Activated naive CD8-positive, alpha-beta T cell treated with anti-CD3 and anti-CD28 coated beads for 36 hours (primary cell): ENCODE measurements around the gene CSF3R. TPM values are rescaled to one million over a fixed set of nuclear protein-coding genes. Genes with fewer than 3 reads are reported as not detected.

ENCODE experiments used
- DNase-seq: peaks from one replicate; pipeline ENCODE4 v3.0.0; 2021
- H3K27ac Mint-ChIP-seq: one replicate; pipeline ENCODE4 v1.8.0; 2022; ENCODE audit warnings: mild to moderate bottlenecking, moderate library complexity, mixed read lengths
- H3K27me3 Mint-ChIP-seq: one replicate; pipeline ENCODE4 v1.8.0; 2022; ENCODE audit warnings: mild to moderate bottlenecking, mixed read lengths
- H3K36me3 Mint-ChIP-seq: one replicate; pipeline ENCODE4 v1.8.0; 2021; ENCODE audit warnings: mild to moderate bottlenecking, mixed read lengths
- H3K4me1 Mint-ChIP-seq: one replicate; pipeline ENCODE4 v1.8.0; 2021; ENCODE audit warnings: mixed read lengths
- H3K4me3 Mint-ChIP-seq: one replicate; pipeline ENCODE4 v1.8.0; 2022; ENCODE audit warnings: mild to moderate bottlenecking, moderate library complexity, mixed read lengths
- H3K9me3 Mint-ChIP-seq: one replicate; pipeline ENCODE4 v1.8.0; 2022; ENCODE audit warnings: mixed read lengths
- total RNA-seq, 2 experiments: library from RNA; stranded (reverse); gene quantifications; one replicate each; pipeline ENCODE4 v1.2.3, GENCODE V29; 2021

The CSF3R gene
- under 1 TPM; 0.04 to 0.06 TPM for total RNA-seq

GRCh38 chr1:36482724-36483388 lies at the start of gene CSF3R:
Gene CSF3R (minus strand): TSS chr1:36482913. CDS start chr1:36479496, 3,417 bp downstream.
- no peak for DNase-seq
- peaks cover 7% of the 10 kb centered on the region for H3K4me1 Mint-ChIP-seq
- peak within 1 kb of the TSS; percentile 47 for H3K4me3 Mint-ChIP-seq
- no peaks in the 10 kb centered on the region for H3K36me3 Mint-ChIP-seq
- H3K9me3 Mint-ChIP-seq: no peaks in the 10 kb centered on the region
- peaks cover 11% of the 10 kb centered on the region for H3K27me3 Mint-ChIP-seq
- H3K27ac Mint-ChIP-seq: peak within 1 kb of the TSS; percentile 62

DNA sequence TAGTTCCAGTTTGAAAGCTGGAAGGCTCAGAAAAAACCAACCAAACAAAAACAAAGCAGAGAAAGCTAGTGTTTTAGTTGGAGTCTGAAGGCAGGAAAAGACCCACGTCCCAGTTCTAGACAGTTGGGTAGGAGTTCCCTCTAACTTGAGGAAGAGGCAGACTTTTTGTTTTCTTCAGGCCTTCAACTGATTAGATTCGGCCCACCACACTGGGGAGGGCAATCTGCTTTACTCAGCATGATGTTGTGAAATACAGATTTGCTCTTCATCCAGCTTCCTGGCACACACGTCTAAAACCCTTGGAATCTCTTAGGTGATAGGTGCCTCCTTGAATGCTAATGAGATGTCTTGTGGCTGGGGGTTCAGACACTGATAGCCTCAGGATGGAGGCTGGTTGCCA lies 49.1 kb upstream of the CSF3R start:
- Mint-ChIP-seq H3K36me3 (no peaks in the 10 kb centered on the region), H3K27me3 (peaks cover 11% of the 10 kb centered on the region), H3K27ac (no peak overlapping the region), H3K4me3 (no peak overlapping the region), H3K4me1 (no peaks in the 10 kb centered on the region), H3K9me3 (no peaks in the 10 kb centered on the region)
- DNase-seq: no peak

DNA sequence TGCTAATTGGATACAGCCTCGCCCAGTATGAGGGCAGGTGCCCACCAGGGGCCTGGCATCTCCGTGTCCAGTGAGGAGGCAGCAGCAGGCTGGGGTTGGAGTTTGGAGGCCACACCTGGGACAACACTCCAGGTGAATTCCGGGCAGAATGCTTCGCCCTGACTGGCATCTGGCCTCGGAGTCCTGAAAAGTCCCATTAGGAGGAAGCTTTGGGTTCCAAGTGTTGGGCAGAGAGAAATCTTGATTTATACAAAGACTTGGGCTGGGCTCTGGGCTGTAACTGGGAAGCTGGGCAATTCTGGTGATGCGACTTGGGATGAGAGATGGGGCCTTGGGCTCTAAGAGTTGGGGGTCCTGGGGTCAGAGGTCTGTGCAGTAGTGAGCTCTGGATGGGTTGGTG lies 48.1 kb upstream of the CSF3R start:
- no peaks in the 10 kb centered on the region for H3K36me3 Mint-ChIP-seq
- no peak for DNase-seq
- no peaks in the 10 kb centered on the region for H3K4me1 Mint-ChIP-seq
- peaks cover 11% of the 10 kb centered on the region for H3K27me3 Mint-ChIP-seq
- no peaks in the 10 kb centered on the region for H3K9me3 Mint-ChIP-seq
- H3K4me3 Mint-ChIP-seq: no peak overlapping the region
- H3K27ac Mint-ChIP-seq: no peak overlapping the region

DNA sequence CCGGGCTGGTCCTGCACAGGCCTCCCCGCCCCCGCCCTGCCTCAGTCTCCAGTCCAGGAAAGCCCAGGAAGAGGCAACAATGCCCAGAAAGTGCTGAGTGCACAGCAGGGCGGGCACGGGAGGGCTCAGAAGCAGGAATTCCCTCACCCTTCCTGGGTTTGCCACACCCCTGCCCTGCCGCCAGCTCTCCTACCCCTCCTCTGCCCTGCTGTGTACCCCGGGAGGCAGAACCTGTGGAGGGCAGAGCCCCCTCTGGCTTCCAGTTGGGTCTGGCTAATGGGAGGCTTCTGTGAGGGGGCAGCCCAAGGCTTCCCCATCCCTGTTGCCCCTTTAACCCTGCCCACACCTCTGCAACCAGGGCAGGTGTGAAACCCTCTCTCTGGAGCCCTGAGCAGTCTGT lies 47.5 kb upstream of the CSF3R start:
- Mint-ChIP-seq H3K27ac (no peak overlapping the region), H3K9me3 (no peaks in the 10 kb centered on the region), H3K4me1 (no peaks in the 10 kb centered on the region), H3K27me3 (peaks cover 11% of the 10 kb centered on the region), H3K4me3 (no peak overlapping the region), H3K36me3 (no peaks in the 10 kb centered on the region)
- no peak for DNase-seq

GRCh38 chr1:36529769-36530260 lies 47.1 kb upstream of the CSF3R start:
- Mint-ChIP-seq H3K27me3 (peaks cover 11% of the 10 kb centered on the region), H3K27ac (no peak overlapping the region), H3K9me3 (no peaks in the 10 kb centered on the region), H3K4me1 (no peaks in the 10 kb centered on the region), H3K36me3 (no peaks in the 10 kb centered on the region), H3K4me3 (no peak overlapping the region)
- DNase-seq: no peak

GRCh38 chr1:36528361-36529349 lies 45.9 kb upstream of the CSF3R start:
- peaks cover 3% of the 10 kb centered on the region for H3K4me1 Mint-ChIP-seq
- no peak for DNase-seq
- H3K9me3 Mint-ChIP-seq: no peaks in the 10 kb centered on the region
- no peaks in the 10 kb centered on the region for H3K36me3 Mint-ChIP-seq
- H3K27me3 Mint-ChIP-seq: peaks cover 11% of the 10 kb centered on the region
- no peak overlapping the region for H3K27ac Mint-ChIP-seq
- no peak overlapping the region for H3K4me3 Mint-ChIP-seq

GRCh38 chr1:36525166-36525565 lies 42.5 kb upstream of the CSF3R start:
- H3K9me3 Mint-ChIP-seq: no peaks in the 10 kb centered on the region
- DNase-seq: no peak
- no peaks in the 10 kb centered on the region for H3K36me3 Mint-ChIP-seq
- peaks cover 3% of the 10 kb centered on the region for H3K4me1 Mint-ChIP-seq
- no peaks in the 10 kb centered on the region for H3K27me3 Mint-ChIP-seq
- H3K4me3 Mint-ChIP-seq: no peak overlapping the region
- no peak overlapping the region for H3K27ac Mint-ChIP-seq

DNA sequence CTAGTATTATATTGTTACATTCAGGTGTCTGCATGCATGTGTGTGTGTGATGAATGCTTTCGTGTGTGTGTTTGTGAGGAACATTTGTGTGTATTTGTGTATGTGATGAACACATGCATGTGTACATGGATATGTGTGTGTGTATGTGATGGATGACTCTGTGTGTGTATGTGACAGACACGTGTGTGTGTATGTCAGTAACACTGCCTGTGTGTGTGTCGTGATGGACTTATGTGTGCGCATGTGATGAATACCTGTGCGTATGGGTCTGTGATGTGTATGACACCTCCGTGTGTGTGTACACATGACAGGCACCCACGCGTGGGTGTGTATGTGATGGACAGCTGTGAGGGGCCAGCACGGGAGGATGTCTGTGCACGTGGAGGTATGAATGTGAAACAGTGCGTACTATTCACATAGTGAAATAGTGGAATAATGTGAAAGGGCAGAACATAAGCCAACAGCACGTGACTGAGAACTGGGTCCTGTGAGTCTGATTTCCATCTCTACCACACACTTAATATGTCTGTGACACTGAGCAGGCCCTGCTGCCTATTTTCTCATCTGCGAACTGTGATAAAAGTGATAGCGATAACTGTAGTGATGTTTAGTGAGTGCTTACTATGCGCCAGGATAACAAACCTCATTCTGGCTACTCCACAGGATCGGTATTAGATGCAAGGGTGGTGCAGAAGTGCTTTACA lies 41.8 kb upstream of the CSF3R start:
- H3K4me3 Mint-ChIP-seq: no peak overlapping the region
- no peaks in the 10 kb centered on the region for H3K9me3 Mint-ChIP-seq
- no peak overlapping the region for H3K27ac Mint-ChIP-seq
- no peaks in the 10 kb centered on the region for H3K36me3 Mint-ChIP-seq
- peaks cover 3% of the 10 kb centered on the region for H3K4me1 Mint-ChIP-seq
- DNase-seq: no peak
- H3K27me3 Mint-ChIP-seq: no peaks in the 10 kb centered on the region

GRCh38 chr1:36523850-36524249 lies 41.1 kb upstream of the CSF3R start:
- no peak for DNase-seq
- H3K4me1 Mint-ChIP-seq: peaks cover 3% of the 10 kb centered on the region
- no peak overlapping the region for H3K4me3 Mint-ChIP-seq
- peak overlapping the region; percentile 12 for H3K27ac Mint-ChIP-seq
- no peaks in the 10 kb centered on the region for H3K36me3 Mint-ChIP-seq
- H3K27me3 Mint-ChIP-seq: no peaks in the 10 kb centered on the region
- no peaks in the 10 kb centered on the region for H3K9me3 Mint-ChIP-seq

DNA sequence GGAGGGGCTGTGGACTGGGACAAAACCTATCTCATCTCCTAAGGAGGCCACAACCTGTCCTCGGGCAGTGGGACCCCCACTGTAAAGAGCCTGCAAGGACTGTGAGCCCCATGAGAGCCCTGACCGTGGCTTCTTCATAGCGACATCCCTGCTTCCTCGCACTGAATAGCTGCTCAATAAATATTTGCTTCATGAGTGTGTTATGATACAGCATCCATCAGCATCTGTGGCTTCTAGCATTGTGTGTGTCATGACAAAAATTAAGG lies 40.5 kb upstream of the CSF3R start:
- H3K27ac Mint-ChIP-seq: no peak overlapping the region
- no peaks in the 10 kb centered on the region for H3K36me3 Mint-ChIP-seq
- no peaks in the 10 kb centered on the region for H3K9me3 Mint-ChIP-seq
- peaks cover 3% of the 10 kb centered on the region for H3K4me1 Mint-ChIP-seq
- no peak for DNase-seq
- H3K27me3 Mint-ChIP-seq: no peaks in the 10 kb centered on the region
- no peak overlapping the region for H3K4me3 Mint-ChIP-seq

DNA sequence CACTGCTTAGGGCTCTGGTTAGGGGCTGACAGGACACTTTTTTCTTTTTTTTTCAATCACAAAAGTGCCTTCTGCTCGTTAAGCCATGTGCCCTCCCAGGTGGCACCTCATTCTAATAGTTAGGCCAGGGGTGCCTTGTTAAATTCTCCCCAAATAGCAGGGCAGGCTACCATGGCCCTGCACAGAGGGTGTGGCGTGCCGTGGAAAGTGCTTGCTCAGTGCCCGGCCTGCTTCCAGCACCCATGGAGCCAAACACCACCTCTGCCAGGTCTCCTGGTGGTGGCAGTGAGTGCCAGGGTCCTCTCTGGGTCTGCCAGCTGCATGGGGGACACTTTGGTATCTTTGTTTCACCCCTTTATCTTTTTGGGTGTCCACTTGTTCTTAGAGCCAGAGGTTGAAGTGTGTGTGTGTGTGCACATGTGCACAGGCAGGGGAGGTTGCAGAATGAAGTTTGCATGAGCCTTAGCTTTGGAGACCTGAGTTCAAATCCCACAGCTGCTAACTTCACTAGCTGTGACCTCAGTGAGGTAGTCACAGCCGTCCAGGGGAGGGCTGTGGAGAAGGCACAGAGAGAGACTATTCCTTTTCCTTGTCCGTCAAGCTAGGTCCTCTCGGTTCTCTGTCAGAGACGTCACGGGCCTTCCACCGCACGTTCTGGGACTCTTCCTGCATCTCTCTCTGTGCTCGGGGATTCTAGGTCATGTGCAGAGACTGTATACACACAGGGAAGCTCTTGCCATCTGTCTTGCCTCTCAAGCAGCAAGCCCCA lies 39.9 kb upstream of the CSF3R start:
- H3K4me1 Mint-ChIP-seq: peaks cover 3% of the 10 kb centered on the region
- H3K27ac Mint-ChIP-seq: no peak overlapping the region
- H3K9me3 Mint-ChIP-seq: no peaks in the 10 kb centered on the region
- no peaks in the 10 kb centered on the region for H3K36me3 Mint-ChIP-seq
- no peak overlapping the region for H3K4me3 Mint-ChIP-seq
- no peaks in the 10 kb centered on the region for H3K27me3 Mint-ChIP-seq
- no peak for DNase-seq

DNA sequence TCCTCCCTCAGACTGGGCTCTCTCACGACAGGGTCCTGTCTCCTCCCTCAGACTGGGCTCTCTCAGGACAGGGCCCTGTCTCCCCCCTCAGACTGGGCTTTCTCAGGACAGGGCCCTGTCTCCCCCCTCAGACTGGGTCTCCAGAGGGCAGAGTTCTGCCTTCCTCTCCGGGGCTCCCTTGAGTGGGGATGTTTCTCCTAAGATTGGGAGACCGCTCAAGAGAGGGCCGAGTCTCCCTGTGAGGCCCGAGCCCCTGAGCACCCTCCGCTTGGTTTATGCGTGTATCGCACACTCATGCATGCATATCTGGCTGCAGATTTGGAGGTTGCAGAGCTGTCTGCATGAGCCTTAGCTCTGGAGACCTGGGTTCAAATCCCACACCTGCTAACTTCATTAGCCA lies 39.3 kb upstream of the CSF3R start:
- DNase-seq: no peak
- Mint-ChIP-seq H3K4me3 (no peak overlapping the region), H3K36me3 (no peaks in the 10 kb centered on the region), H3K4me1 (peaks cover 3% of the 10 kb centered on the region), H3K27ac (no peak overlapping the region), H3K27me3 (no peaks in the 10 kb centered on the region), H3K9me3 (no peaks in the 10 kb centered on the region)

DNA sequence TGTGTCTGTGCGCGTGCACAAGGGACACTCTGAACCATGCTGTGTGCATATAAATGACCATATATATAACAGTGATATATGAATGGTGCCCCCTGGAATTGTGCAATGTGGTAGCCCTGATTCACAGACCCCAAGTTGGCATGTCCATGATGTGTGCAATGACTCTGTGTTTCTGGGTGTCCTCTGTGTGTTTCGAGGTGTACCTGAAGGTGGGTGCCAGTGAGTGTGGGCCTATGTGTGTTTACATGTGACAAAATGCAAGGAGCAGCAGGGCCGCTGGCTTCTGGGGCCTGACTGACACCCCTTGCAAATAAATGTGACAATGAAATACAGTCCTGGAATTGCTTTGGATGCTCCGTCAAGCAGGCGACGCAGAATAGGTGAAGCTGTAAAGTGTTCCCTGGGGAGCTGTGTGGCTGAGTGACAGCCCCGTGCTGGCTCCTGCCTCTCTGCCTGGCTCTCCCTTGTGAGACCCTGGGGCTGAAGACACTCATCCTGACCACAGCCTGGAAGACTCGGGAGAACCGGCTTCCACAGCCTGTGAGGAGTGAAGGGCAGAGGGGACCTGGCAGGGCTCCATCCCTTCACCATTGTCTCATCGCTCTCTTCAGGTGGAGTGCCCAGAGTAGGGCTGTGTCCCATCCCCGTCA lies 38.2 kb upstream of the CSF3R start:
- Mint-ChIP-seq H3K4me1 (peaks cover 3% of the 10 kb centered on the region), H3K27me3 (no peaks in the 10 kb centered on the region), H3K36me3 (no peaks in the 10 kb centered on the region), H3K4me3 (no peak overlapping the region), H3K9me3 (no peaks in the 10 kb centered on the region), H3K27ac (no peak overlapping the region)
- no peak for DNase-seq

DNA sequence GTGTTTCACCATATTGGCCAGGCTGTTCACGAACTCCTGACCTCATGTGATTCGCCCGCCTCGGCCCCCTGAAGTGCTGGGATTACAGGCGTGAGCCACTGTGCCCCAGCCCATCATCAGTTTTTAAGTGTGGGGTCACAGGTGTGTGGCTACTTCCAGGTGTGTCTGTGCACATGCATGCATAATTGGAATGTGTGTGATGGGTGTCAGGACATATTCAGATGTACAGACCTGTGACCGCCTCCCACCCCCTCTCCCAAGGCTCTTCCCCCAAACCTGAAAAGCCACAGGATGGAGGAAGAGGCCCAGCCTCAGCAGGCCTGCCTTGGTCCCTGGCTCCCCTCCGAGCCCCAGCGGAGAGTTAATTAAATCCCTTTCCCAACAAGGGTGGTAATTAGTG lies 37.3 kb upstream of the CSF3R start:
- DNase-seq: no peak
- H3K36me3 Mint-ChIP-seq: no peaks in the 10 kb centered on the region
- no peaks in the 10 kb centered on the region for H3K27me3 Mint-ChIP-seq
- H3K4me1 Mint-ChIP-seq: peaks cover 3% of the 10 kb centered on the region
- no peak overlapping the region for H3K27ac Mint-ChIP-seq
- no peaks in the 10 kb centered on the region for H3K9me3 Mint-ChIP-seq
- no peak overlapping the region for H3K4me3 Mint-ChIP-seq
